Fibroblast of skin of left biceps (primary cell): Measurements from ENCODE around the gene SFT2D3.
"Not testable (repeated sequence)": the region's sequence is repeated elsewhere in the genome, so short reads cannot be mapped to it uniquely, and the experiment has no call there.

Source experiments
- DNase-seq, 2 experiments: peaks; one replicate each; pipeline ENCODE4 v3.0.0-alpha.2; 2013; ENCODE audit warnings: low read depth in 2 of 2

The SFT2D3 gene

GRCh38 chr2:127743477-127744026, 42.3 kb downstream of the SFT2D3 start:
- no peak for DNase-seq

GRCh38 chr2:127747621-127748020, 46.3 kb downstream of the SFT2D3 start:
- no peak for DNase-seq

GRCh38 chr2:127749537-127749936, 48.2 kb downstream of the SFT2D3 start:
- not testable (repeated sequence) for DNase-seq

GRCh38 chr2:127753374-127753773, 52.1 kb downstream of the SFT2D3 start:
- no peak for DNase-seq

GRCh38 chr2:127754186-127754585, 52.9 kb downstream of the SFT2D3 start:
- no peak for DNase-seq
